Brain microvascular endothelial cell (primary cell): Measurements from ENCODE around the gene EVI5.

Source experiments
- DNase-seq: peaks from one replicate; pipeline ENCODE4 v3.0.0-alpha.2; 2020
- H3K27ac ChIP-seq: fragments of 250-450 bp; sonication (Bioruptor Pico); 2 replicates; pipeline ENCODE4 v1.5.1; 2020; ENCODE audit warnings: mild to moderate bottlenecking, moderate library complexity
- H3K27me3 ChIP-seq: fragments of 250-450 bp; sonication (Bioruptor Pico); replicated peaks from 2 replicates; pipeline ENCODE4 v1.5.1; 2020; ENCODE audit warnings: mild to moderate bottlenecking
- H3K36me3 ChIP-seq: fragments of 250-450 bp; sonication (Bioruptor Pico); replicated peaks from 2 replicates; pipeline ENCODE4 v1.5.1; 2020; ENCODE audit warnings: mild to moderate bottlenecking
- H3K4me3 ChIP-seq: 2 replicates; pipeline ENCODE4 v1.5.1; 2011; ENCODE audit warnings: low read depth, mild to moderate bottlenecking, control low read depth, low read length, moderate library complexity
- CTCF ChIP-seq: IDR thresholded peaks from 2 replicates; pipeline ENCODE4 v1.5.1; 2011; ENCODE audit warnings: low read depth, mild to moderate bottlenecking, moderate library complexity, low read length, control low read depth, inconsistent platforms; ENCODE audit errors: missing control alignments
- in situ Hi-C: cut with HindIII; loops from 2 replicates; pipeline ENCODE4 v1.10.0; 2017; ENCODE audit warnings: low sequenced_read_pairs, low pct_ligation_motif_present

EVI5 gene

GRCh38 chr1:92784639-92785500 lies at the start of gene EVI5:
Gene EVI5, minus strand, starts transcription at chr1:92785108. Its CDS starts 48,562 bp downstream, at chr1:92736546.
- no peaks in the 10 kb centered on the region for H3K27me3 ChIP-seq
- no peaks in the 10 kb centered on the region for H3K36me3 ChIP-seq
- peak within 1 kb of the TSS; percentile 85 for H3K4me3 ChIP-seq
- peak; percentile 96 for DNase-seq
- peak within 1 kb of the TSS; percentile 93 for H3K27ac ChIP-seq
- TF ChIP-seq CTCF: peak; percentile 39
- in situ Hi-C loops: no loop called here

GRCh38 chr1:92834617-92835016 lies 49.7 kb upstream of the EVI5 start:
- H3K27ac ChIP-seq: no peak overlapping the region
- no peaks in the 10 kb centered on the region for H3K27me3 ChIP-seq
- no peak for DNase-seq
- in situ Hi-C loops: no loop called here
- no peak overlapping the region for H3K4me3 ChIP-seq
- no peak for TF ChIP-seq CTCF
- peaks cover 60% of the 10 kb centered on the region for H3K36me3 ChIP-seq

GRCh38 chr1:92833840-92834239 lies 48.9 kb upstream of the EVI5 start:
- Histone ChIP-seq H3K27me3 (no peaks in the 10 kb centered on the region), H3K27ac (no peak overlapping the region), H3K36me3 (peaks cover 53% of the 10 kb centered on the region), H3K4me3 (peak overlapping the region; percentile 94)
- TF ChIP-seq CTCF: no peak
- DNase-seq: no peak
- in situ Hi-C loops: no loop called here

- Histone ChIP-seq H3K36me3 (peaks cover 41% of the 10 kb centered on the region), H3K27ac (peak overlapping the region; percentile 97), H3K27me3 (no peaks in the 10 kb centered on the region), H3K4me3 (peak overlapping the region; percentile 94)
- DNase-seq: no peak
- TF ChIP-seq CTCF: no peak
- in situ Hi-C loops: no loop called here
Observed at GRCh38 chr1:92832537-92833114, 47.7 kb upstream of the EVI5 start.

GRCh38 chr1:92831762-92832536 lies 47.0 kb upstream of the EVI5 start, which contains the start of gene RPL5:
Gene RPL5, plus strand, starts transcription at chr1:92832040. Its CDS starts 75 bp downstream, at chr1:92832115.
- peak; percentile 95 for TF ChIP-seq CTCF
- peaks cover 34% of the 10 kb centered on the region for H3K36me3 ChIP-seq

More at GRCh38 chr1:92831762-92832536, 47.0 kb upstream of the EVI5 start, which contains the start of gene RPL5:
- H3K4me3 ChIP-seq: peak within 1 kb of the TSS; percentile 94
- peak; percentile 96 for DNase-seq
- H3K27ac ChIP-seq: peak within 1 kb of the TSS; percentile 97
- H3K27me3 ChIP-seq: no peaks in the 10 kb centered on the region
- in situ Hi-C loops: no loop called here
